ENCODE measurements around the gene NUP210L. TPM values are rescaled to one million over a fixed set of nuclear protein-coding genes. Genes with fewer than 3 reads are reported as not detected.
"Not testable (repeated sequence)": the region's sequence is repeated elsewhere in the genome, so short reads cannot be mapped to it uniquely, and the experiment has no call there.

NUP210L gene
- total and polyA plus RNA-seq, 12 donors: 0.01 to 0.45 (median 0.11) TPM; not detected in 6

GRCh38 chr1:154148807-154149206, 6.1 kb downstream of the NUP210L start:
- H3K4me1 ChIP-seq: peaks cover 0 to 30% (median 4%) of the 10 kb centered on the region in 9 donors
- no peak for TF ChIP-seq CTCF (IDR thresholded peaks at IDR 0.05)
- no peaks in the 10 kb centered on the region for H3K9me3 ChIP-seq
- WGBS, 2 donors: 57 to 75% methylated on average over 3 of the region's 3 CpGs
- DNase-seq: no peak
- no peak for ATAC-seq
- H3K36me3 ChIP-seq: no peaks in the 10 kb centered on the region
- no peak overlapping the region for H3K4me3 ChIP-seq
- H3K27ac ChIP-seq: peak overlapping the region in 1 of 10 donors; percentile 41
- intact Hi-C loops (cut with DNase I): no loop called here
- H3K27me3 ChIP-seq: no peaks in the 10 kb centered on the region

DNA sequence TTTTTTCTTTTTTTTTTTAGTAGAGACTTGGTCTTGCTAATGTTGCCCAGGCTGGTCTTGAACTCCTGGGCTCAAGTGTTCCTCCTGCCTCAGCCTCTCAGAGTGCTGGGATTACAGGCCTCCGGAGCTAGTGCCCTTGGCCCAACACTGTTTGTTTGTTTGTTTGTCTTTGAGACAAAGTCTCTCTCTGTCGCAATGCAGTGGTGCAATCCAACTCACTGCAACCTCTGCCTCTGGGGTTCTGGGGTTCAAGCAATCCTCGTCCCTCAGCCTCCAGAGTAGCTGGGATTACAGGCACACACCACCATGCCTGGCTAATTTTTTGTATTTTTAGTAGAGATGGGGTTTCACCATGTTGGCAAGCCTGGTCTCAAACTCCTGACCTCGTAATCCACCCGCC, 7.4 kb downstream of the NUP210L start:
- H3K27me3 ChIP-seq; ATAC-seq; H3K9me3 ChIP-seq; DNase-seq; H3K36me3 ChIP-seq; intact Hi-C loops (cut with DNase I); H3K27ac ChIP-seq; H3K4me3 ChIP-seq: not testable (repeated sequence)
- 91 to 92% methylated on average over 5 of the region's 5 CpGs for WGBS, 2 donors
- peaks cover 0 to 27% (median 4%) of the 10 kb centered on the region in 9 donors for H3K4me1 ChIP-seq

- Histone ChIP-seq H3K27me3 (no peaks in the 10 kb centered on the region), H3K27ac (no peak overlapping the region), H3K4me3 (no peak overlapping the region), H3K36me3 (no peaks in the 10 kb centered on the region), H3K9me3 (no peaks in the 10 kb centered on the region), H3K4me1 (peaks cover 0 to 14% (median 0%) of the 10 kb centered on the region in 9 donors)
- intact Hi-C loops (cut with DNase I): no loop called here
- ATAC-seq (no peak), DNase-seq (no peak)
- 98 to 100% methylated on average over 2 of the region's 2 CpGs for WGBS, 2 donors
- peak in 7 of 9 donors; percentile 8 to 40 (median 16) for TF ChIP-seq CTCF (IDR thresholded peaks at IDR 0.05)
Measured at GRCh38 chr1:154145986-154146385, 8.9 kb downstream of the NUP210L start.

GRCh38 chr1:154142358-154142757, 12.5 kb downstream of the NUP210L start:
- no peak for TF ChIP-seq CTCF (IDR thresholded peaks at IDR 0.05)
- ATAC-seq (no peak), DNase-seq (no peak)
- intact Hi-C loops (cut with DNase I): no loop called here
- H3K9me3 ChIP-seq: no peaks in the 10 kb centered on the region
- no peaks in the 10 kb centered on the region for H3K4me1 ChIP-seq
- 91 to 98% methylated on average over 6 of the region's 6 CpGs for WGBS, 2 donors
- no peak overlapping the region for H3K4me3 ChIP-seq
- H3K36me3 ChIP-seq: no peaks in the 10 kb centered on the region
- H3K27me3 ChIP-seq: no peaks in the 10 kb centered on the region
- H3K27ac ChIP-seq: no peak overlapping the region

GRCh38 chr1:154141240-154141639, 13.6 kb downstream of the NUP210L start:
- intact Hi-C loops (cut with DNase I): no loop called here
- TF ChIP-seq CTCF (IDR thresholded peaks at IDR 0.05): no peak
- Histone ChIP-seq H3K36me3 (no peaks in the 10 kb centered on the region), H3K27me3 (no peaks in the 10 kb centered on the region), H3K4me3 (no peak overlapping the region), H3K9me3 (no peaks in the 10 kb centered on the region), H3K27ac (no peak overlapping the region), H3K4me1 (no peaks in the 10 kb centered on the region)
- WGBS, 2 donors: 31 to 36% methylated on average over 3 of the region's 3 CpGs
- DNase-seq: no peak
- ATAC-seq: no peak

Data from heart right ventricle (tissue), 16 donors.